ENCODE measurements around the gene MYO16.

DNA sequence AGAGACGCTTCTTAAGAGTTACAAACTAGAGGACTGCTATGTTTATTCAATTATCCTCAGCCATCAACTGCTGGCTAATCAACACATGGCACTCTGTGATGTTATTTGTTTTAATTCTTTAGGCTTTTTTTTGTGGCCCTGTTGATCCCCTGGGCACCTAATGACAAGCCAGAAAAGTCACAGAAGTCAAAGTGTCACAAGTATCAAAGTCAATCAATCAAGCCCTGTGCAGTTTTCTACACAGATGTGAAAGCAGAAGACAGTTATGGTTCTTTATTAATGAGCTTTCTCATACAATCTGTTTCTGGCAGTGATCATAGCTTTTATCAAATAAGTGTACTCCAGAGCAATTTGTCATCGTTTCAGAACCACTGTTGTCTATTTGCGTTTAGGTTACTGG is 34.3 kb downstream of the MYO16 start:
- TF ChIP-seq CTCF (IDR thresholded peaks at IDR 0.05) (no peak), POLR2A (IDR thresholded peaks at IDR 0.05) (no peak)

All from ovary (tissue), 3 donors.